Measurements from ENCODE around the gene GLI3. TPM values are rescaled to one million over a fixed set of nuclear protein-coding genes. Genes with fewer than 3 reads are reported as not detected.
A peak's percentile ranks its signal among the peaks of the same experiment; 100 is the strongest.

The GLI3 gene
- total RNA-seq, 2 donors from 2014 or later = 2.7 to 10.2 TPM

DNA sequence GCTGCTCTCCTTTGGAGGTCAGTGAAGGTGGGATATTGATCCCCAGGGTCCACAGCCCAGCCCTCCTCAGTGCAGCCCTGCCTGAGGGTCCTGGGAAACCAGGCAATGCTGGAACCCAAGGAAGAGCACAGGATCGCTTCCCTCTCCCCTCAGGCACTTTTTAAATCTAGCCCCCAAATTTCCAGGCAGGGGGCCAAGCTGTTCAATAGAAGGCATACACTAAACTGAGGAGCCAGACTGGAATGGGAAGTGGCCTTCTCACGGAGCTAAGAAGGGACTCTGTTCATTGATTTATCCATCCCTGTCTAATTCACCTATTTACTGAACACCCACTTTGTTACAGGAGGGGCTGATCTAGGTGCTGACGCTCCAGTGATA is 60.3 kb downstream of the GLI3 start:
- Mint-ChIP-seq H3K27ac (no peak overlapping the region), H3K36me3 (ENCODE audit: low read depth) (no peaks in the 10 kb centered on the region), H3K4me1 (peaks cover 3% of the 10 kb centered on the region), H3K4me3 (no peak overlapping the region), H3K27me3 (ENCODE audit: insufficient read depth) (peaks cover 20% of the 10 kb centered on the region), H3K9me3 (no peaks in the 10 kb centered on the region)
- Histone ChIP-seq H3K27ac (ENCODE audit: low read depth, low read length) (peak overlapping the region; percentile 32), H3K9ac (ENCODE audit: extremely low read depth, low read length, poor library complexity, severe bottlenecking) (no peak overlapping the region), H3K27me3 (ENCODE audit: control insufficient read depth, insufficient read depth, low read length, poor library complexity, severe bottlenecking) (no peaks in the 10 kb centered on the region), H3K36me3 (ENCODE audit: control insufficient read depth, insufficient read depth, low read length) (no peaks in the 10 kb centered on the region), H3K4me3 (ENCODE audit: low read length) (no peak overlapping the region), H3K9me3 (ENCODE audit: control insufficient read depth, low read length) (no peaks in the 10 kb centered on the region), H3K4me1 (ENCODE audit: control insufficient read depth, insufficient read depth, low read length) (no peaks in the 10 kb centered on the region)
- TF ChIP-seq, protein P1, sequence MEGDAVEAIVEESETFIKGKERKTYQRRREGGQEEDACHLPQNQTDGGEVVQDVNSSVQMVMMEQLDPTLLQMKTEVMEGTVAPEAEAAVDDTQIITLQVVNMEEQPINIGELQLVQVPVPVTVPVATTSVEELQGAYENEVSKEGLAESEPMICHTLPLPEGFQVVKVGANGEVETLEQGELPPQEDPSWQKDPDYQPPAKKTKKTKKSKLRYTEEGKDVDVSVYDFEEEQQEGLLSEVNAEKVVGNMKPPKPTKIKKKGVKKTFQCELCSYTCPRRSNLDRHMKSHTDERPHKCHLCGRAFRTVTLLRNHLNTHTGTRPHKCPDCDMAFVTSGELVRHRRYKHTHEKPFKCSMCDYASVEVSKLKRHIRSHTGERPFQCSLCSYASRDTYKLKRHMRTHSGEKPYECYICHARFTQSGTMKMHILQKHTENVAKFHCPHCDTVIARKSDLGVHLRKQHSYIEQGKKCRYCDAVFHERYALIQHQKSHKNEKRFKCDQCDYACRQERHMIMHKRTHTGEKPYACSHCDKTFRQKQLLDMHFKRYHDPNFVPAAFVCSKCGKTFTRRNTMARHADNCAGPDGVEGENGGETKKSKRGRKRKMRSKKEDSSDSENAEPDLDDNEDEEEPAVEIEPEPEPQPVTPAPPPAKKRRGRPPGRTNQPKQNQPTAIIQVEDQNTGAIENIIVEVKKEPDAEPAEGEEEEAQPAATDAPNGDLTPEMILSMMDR (conservative IDR thresholded peaks at IDR 0.05) = no peak
- 93% methylated on average over 2 to 3 of the region's 3 CpGs for WGBS, 2 experiments (ENCODE audit: insufficient coverage in 1 of 2, insufficient read length in 1 of 2)
- DNase-seq = no peak

DNA sequence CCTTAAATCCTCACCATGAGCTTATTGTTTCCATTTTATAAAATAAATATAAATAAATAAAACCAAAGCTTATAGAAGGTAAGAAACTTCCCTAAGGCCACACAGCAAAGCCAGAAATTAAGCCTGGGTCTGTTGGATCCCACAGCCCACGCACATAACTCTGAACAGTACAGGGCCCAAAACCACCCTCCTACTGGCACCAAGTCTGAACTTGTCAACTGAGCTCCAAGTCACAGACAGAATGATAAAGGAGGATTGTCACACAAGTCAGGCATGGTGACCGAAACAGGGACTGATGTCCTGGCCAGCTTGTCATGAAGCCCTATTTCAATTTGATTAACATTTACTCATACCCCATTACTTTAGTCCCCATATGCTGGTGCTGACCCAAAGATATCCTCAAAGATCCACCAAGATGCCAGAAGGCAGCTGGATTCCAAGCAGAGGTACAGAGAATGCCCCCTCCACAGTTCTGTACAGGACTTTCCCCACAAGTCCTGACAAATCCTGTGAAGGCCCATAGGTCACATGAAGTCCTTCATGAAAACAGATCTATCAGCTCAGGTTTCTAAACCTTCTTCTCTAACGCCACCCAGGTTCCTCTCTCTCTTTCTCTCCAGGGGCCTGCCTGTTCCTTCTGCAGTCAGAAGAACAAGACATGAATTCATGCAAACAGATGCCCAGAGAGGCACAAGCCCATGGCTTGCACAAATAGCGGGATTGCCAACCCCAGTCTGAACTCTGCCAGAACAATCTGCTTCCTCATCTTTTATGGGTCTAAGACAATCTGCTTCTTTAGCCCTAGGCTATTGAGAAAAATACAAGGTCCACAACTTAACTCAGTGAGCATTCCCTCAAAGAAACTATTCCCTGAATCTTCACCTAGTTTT is 60.9 kb downstream of the GLI3 start:
- peak overlapping the region; percentile 32 for H3K27ac ChIP-seq (ENCODE audit: low read depth, low read length)

DNA sequence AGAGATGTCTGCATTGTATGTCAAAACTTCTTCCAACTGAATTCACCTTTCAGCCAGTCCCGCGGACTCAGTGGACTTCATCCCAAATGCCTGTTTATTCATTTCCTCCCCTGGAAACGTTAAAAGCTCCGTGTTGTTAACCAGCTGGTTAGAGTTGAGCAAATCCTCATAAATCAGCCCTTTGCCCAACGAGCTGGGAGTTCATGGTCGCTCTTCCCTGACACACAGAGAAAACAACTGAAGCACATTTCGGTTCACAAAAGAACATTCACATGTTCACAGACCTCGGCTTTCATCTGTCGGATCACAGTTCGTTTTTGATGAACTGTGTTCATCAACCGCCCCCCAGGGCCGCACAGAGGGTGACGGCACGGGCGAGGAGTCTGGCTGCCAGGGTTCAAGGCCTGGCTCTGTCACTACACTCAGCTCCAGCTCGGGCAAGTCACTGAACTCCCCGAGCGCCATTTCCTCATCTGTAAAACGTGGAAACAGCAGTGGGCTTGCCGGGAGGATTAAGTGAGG is 62.6 kb downstream of the GLI3 start:
- Histone ChIP-seq H3K9me3 (ENCODE audit: control insufficient read depth, low read length) (no peaks in the 10 kb centered on the region), H3K27ac (ENCODE audit: low read depth, low read length) (no peak overlapping the region), H3K4me1 (ENCODE audit: control insufficient read depth, insufficient read depth, low read length) (no peaks in the 10 kb centered on the region), H3K4me3 (ENCODE audit: low read length) (no peak overlapping the region), H3K27me3 (ENCODE audit: control insufficient read depth, insufficient read depth, low read length, poor library complexity, severe bottlenecking) (no peaks in the 10 kb centered on the region), H3K36me3 (ENCODE audit: control insufficient read depth, insufficient read depth, low read length) (no peaks in the 10 kb centered on the region), H3K9ac (ENCODE audit: extremely low read depth, low read length, poor library complexity, severe bottlenecking) (no peak overlapping the region)
- no peaks in the 10 kb centered on the region for H3K9me3 Mint-ChIP-seq
- DNase-seq = no peak
- H3K4me1 Mint-ChIP-seq = peaks cover 3% of the 10 kb centered on the region
- no peak overlapping the region for H3K4me3 Mint-ChIP-seq
- 83 to 93% methylated on average over 17 to 20 of the region's 20 CpGs for WGBS, 2 experiments (ENCODE audit: insufficient coverage in 1 of 2, insufficient read length in 1 of 2)
- H3K27me3 Mint-ChIP-seq (ENCODE audit: insufficient read depth) = peaks cover 12% of the 10 kb centered on the region
- no peaks in the 10 kb centered on the region for H3K36me3 Mint-ChIP-seq (ENCODE audit: low read depth)
- TF ChIP-seq, protein P1 (conservative IDR thresholded peaks at IDR 0.05) = no peak
- H3K27ac Mint-ChIP-seq = no peak overlapping the region

More for the DNA sequence above, 60.9 kb downstream of the GLI3 start:
- Mint-ChIP-seq H3K36me3 (ENCODE audit: low read depth) (no peaks in the 10 kb centered on the region), H3K27me3 (ENCODE audit: insufficient read depth) (peaks cover 17% of the 10 kb centered on the region), H3K9me3 (no peaks in the 10 kb centered on the region), H3K4me3 (no peak overlapping the region), H3K4me1 (peaks cover 3% of the 10 kb centered on the region), H3K27ac (no peak overlapping the region)
- Histone ChIP-seq H3K27me3 (ENCODE audit: control insufficient read depth, insufficient read depth, low read length, poor library complexity, severe bottlenecking) (no peaks in the 10 kb centered on the region), H3K36me3 (ENCODE audit: control insufficient read depth, insufficient read depth, low read length) (no peaks in the 10 kb centered on the region), H3K4me3 (ENCODE audit: low read length) (no peak overlapping the region), H3K9ac (ENCODE audit: extremely low read depth, low read length, poor library complexity, severe bottlenecking) (no peak overlapping the region), H3K9me3 (ENCODE audit: control insufficient read depth, low read length) (no peaks in the 10 kb centered on the region), H3K4me1 (ENCODE audit: control insufficient read depth, insufficient read depth, low read length) (no peaks in the 10 kb centered on the region)
- DNase-seq = no peak
- TF ChIP-seq, protein P1 (conservative IDR thresholded peaks at IDR 0.05) = no peak
- 91 to 100% methylated on average over 3 to 4 of the region's 4 CpGs for whole genome bisulfite sequencing, 2 experiments (ENCODE audit: insufficient coverage in 1 of 2, insufficient read length in 1 of 2)

All from endodermal cell (in vitro differentiated cells).